Endometrial microvascular endothelial cells (primary cell): ENCODE measurements around the gene CTH. TPM values are rescaled to one million over a fixed set of nuclear protein-coding genes. Genes with fewer than 3 reads are reported as not detected.
"Not testable (repeated sequence)": the region's sequence is repeated elsewhere in the genome, so short reads cannot be mapped to it uniquely, and the experiment has no call there.

Experiments used
- in situ Hi-C: cut with HindIII; loops from 2 replicates; pipeline ENCODE4 v1.10.0; 2017; ENCODE audit warnings: low sequenced_read_pairs, low pct_unique_long_range_greater_than_20kb; ENCODE audit errors: inconsistent ontology term
- total RNA-seq: library from RNA; depleted of rRNA; stranded (reverse); fragments of >200 nt; gene quantifications from one replicate; pipeline ENCODE4 v1.2.3, GENCODE V29; 2015; ENCODE audit errors: inconsistent ontology term

CTH gene
- total RNA-seq, 1 donor from 2014 or later: 0.19 TPM

DNA sequence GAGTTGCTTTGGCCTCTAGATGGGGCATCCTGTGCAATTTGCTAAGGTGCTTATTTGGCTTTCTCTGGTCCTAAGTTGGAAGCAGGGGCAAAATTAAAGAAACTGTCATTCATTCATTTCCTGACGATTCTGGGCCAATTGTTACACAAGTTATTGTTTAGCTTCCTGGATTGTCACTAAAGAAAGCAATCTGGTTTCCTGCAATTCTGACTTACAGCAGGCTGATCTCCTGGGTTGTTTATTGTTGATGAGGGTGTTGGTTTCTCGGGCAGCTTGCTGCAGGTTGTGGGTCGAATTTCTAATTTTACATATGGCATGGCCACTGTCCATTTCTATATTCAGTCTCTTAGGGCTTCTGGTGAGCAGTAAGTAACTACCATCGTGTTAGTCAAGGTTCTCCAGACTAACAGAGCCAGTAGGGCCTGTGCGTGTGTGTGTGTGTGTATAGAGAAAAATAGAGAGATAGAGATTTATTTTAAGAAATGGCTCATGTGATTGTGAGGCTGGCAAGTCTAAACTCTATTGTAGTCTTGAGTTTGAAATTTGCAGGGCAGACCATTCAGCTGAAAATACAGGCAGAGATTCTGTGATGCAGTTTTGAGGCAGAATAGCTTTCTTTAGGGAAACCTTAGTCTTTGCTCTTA lies 30.4 kb downstream of the CTH start:
- in situ Hi-C loops: no loop called here

DNA sequence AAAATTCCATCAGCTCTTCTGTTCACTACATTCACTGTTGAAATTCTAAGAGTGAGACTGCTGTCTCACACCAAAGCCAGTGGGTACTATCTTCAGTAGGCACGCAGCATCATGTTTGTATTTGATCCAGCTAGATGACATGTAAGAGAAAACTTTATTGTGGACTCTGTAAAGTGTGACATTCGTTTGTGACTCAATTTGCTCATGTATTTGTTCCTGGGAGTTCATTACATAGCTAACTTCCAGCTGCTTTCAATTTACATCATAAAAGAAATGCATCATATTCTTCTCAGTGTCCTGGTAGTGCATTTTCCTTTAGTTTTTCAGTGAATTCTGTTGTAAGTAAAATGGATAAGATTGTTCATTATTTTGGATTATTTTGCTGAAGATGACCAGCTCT lies 31.4 kb downstream of the CTH start:
- in situ Hi-C loops: no loop called here

GRCh38 chr1:70443739-70444138 lies 32.7 kb downstream of the CTH start:
- in situ Hi-C loops: no loop called here

GRCh38 chr1:70449049-70449448 lies 38.0 kb downstream of the CTH start:
- in situ Hi-C loops: no loop called here

- in situ Hi-C loops: not testable (repeated sequence)
Observed at GRCh38 chr1:70452164-70452939, 41.3 kb downstream of the CTH start.

GRCh38 chr1:70455291-70455690 lies 44.2 kb downstream of the CTH start:
- in situ Hi-C loops: no loop called here

DNA sequence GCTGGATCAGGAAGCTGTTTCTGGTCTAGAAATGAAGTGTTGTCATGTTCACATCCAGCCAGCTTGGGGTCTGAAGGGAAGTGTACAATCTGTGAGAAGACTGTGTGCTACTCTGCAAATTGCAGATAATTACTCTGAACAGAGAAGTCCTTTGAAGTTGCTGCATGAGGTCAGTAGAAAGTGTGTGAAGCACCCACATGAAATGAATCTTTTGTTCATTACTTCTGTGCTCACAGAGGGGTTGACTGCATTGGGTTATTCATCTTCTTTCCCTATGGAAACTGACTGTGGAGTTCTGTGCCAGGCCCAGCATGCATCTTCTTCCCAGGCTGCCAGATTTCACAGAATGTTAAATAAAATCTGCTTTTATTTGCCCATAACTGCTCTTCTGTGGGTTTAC lies 47.1 kb downstream of the CTH start:
- in situ Hi-C loops: no loop called here

GRCh38 chr1:70459496-70460225 lies 48.6 kb downstream of the CTH start:
- in situ Hi-C loops: no loop called here

DNA sequence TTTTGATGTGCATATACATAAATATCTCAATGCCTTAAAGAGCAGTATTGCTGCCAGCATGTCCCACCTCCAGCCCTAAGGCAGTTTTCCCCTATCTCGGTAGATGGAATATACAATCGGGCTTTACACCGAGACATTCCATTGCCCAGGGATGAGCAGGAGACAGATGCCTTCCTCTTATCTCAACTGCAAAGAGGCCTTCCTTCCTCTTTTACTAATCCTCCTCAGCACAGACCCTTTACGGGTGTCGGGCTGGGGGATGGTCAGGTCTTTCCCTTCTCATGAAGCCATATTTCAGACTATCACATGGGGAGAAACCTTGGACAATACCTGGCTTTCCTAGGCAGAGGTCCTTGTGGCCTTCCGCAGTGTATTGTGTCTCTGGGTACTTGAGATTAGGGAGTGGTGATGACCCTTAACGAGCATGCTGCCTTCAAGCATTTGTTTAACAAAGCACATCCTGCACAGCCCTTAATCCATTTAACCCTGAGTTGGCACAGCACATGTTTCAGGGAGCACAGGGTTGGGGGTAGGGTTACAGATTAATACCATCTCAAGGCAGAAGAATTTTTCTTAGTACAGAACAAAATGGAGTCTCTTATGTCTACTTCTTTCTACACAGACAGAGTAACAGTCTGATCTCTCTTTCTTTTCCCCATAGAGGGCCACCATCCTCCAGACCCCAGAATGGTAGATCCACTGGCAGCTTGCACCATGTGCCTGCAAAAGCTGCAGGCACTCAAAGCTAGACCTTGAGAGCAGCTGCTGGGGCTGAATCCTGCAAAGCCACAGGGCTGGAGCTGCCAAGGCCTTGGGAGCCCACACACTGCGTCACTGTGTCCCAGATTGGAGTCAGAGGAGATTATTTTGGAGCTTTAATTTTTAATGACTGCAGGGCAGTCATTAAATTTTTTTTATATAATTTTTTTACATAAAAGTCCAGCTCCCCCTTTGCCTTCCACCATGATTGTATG lies 50.0 kb downstream of the CTH start:
- in situ Hi-C loops: not testable (repeated sequence)

DNA sequence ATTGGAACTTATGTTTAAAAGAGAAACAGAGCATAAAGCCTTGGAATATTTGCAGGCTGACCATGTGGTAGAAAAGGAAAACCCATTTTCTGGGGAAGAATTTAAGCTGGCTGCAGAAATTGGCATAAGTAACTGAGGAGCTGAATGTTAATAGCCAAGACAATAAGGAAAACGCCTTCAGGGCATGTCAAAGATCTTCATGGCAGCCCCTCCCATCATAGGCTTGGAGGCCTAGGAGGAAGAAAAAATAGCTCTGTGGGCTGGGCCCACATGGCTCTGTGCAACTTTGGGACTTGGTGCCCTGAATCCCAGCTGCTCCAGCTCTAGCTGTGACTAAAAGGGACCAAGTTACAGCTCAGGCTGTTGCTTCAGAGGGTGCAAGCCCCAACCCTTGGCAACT lies 51.5 kb downstream of the CTH start:
- in situ Hi-C loops: no loop called here

DNA sequence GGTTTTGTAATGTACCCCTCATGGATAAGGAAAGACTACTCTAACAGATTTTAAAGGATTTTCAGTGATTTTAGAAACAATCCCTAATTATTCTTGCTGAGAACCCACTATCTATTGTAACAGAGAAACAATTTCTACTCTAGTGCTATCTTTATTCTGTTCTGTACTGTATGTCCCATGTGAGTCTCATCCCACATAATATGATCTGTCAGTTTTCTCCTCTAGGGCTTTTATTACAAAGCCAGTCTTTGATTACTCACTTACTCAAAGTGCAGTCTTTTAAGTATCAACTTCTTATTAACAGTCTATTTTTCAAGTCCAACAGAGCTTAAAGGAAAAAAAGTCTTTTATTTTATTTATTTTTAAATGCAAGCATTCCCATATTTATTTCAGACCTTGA lies 54.8 kb downstream of the CTH start:
- in situ Hi-C loops: no loop called here

- in situ Hi-C loops: no loop called here
Observed at GRCh38 chr1:70467531-70467930, 56.5 kb downstream of the CTH start.

DNA sequence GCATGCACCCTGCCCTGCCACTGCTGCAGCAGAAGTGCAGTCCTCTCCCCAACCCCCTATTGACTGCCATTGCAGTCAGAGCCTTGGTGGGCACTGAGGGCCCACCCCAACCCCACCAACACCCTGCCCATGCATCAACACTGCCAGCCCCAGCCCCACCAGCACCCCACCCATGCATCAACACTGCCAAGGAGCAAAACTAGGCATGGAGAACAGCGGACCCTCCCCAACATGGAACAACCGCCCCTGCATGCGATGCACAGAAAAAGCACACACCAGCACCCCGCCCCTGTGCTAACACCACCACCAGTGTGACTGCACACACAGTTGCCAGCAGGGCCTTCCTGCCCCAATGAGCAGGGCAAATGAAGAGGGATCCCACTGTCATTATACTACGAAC lies 57.1 kb downstream of the CTH start:
- in situ Hi-C loops: no loop called here

DNA sequence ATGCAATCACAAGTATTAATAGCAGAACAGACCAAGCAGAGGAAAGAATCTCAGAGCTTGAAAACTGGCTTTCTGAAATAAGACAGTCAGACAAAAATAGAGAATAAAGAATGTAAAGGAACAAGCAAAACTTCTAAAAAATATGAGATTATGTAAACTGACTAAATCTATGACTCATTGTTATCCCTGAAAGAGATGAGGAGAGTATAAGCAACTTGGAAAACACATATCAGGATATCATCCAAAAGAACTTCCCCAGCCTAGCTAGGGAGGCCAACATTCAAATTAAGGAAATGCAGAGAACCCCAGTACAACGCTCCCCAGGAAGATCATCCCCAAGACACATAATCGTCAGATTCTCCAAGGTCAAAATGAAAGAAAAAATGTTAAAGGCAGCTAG lies 58.1 kb downstream of the CTH start:
- in situ Hi-C loops: not testable (repeated sequence)

DNA sequence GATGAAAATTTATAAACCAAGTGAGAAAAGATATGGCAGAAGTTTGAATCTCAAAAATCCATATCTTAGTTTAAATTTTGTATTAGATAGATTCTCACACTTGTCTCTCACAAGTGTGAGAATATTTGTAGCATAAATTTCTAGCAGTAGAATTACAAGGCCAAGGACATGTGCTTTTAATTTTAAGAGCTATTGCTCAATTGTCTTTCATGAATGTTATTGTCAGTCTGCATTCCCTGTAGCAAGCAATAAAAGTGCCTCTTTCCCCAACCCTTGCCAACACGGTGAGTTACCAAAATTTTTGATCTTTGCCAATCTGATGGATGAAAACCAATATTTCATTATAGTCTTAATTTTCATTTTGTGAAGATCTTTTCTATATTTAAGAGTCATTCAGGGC lies 64.0 kb downstream of the CTH start:
- in situ Hi-C loops: no loop called here

DNA sequence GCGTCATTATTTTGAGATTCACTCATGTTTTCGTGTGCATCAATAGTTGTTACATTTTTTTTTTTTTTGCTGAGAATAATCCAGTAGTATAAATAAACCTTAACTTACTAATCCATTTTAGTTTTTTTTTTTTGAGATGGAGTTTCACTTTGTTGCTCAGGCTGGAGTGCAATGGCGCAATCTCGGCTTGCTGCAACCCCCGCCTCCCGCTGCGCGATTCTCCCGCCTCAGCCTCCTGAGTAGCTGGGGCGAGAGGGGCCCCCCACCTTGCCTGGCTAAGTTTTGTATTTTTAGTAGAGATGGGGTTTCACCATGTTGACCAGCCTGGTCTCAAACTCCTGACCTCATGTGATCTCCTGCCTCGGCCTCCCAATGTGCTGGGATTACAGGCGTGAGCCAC lies 66.0 kb downstream of the CTH start:
- in situ Hi-C loops: no loop called here

GRCh38 chr1:70477905-70478304 lies 66.8 kb downstream of the CTH start:
- in situ Hi-C loops: not testable (repeated sequence)

DNA sequence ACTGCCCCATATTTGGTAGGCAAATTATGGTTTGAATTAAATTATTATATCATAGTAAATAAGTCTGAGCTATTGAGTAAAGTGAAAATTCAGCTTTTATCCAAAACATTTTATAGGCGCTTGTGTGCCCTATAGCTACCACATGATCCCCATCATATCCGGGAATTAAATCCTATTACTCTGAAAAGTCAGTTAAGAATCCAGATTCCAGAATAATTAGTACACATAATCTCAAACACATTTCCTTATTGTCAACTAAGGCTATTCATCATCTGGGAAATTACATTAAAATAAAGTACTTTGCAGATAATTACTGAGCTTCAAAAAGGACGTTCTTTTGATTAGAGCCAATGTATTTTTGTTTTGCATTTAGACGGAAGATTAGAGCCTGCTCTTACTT lies 72.3 kb downstream of the CTH start:
- in situ Hi-C loops: no loop called here

GRCh38 chr1:70485624-70486023 lies 74.6 kb downstream of the CTH start:
- in situ Hi-C loops: no loop called here
